Esophagus squamous epithelium (tissue), 5 donors: ENCODE measurements around the gene WDR35. TPM values are rescaled to one million over a fixed set of nuclear protein-coding genes. Genes with fewer than 3 reads are reported as not detected.
A peak's percentile ranks its signal among the peaks of the same experiment; 100 is the strongest.

ENCODE experiments used
- DNase-seq: peaks from one replicate; lab custom pipeline; 2025; lab: John Stamatoyannopoulos, UW
- H3K27ac ChIP-seq, 4 donors: fragments of 200-600 bp; sonication (generic); one replicate each; pipeline ENCODE4 v1.5.1; 2016 to 2019; ENCODE audit warnings: mild to moderate bottlenecking in 1 of 4
- H3K27me3 ChIP-seq, 4 donors: fragments of 200-600 bp; sonication (generic); 1 replicate in 3 of 4; 2 replicates in 1 of 4; pipeline versions ENCODE4 v1.5.1 to v1.6.0; 2017 to 2021; ENCODE audit warnings: antibody characterized with exemption in 1 of 4
- H3K36me3 ChIP-seq, 3 donors: fragments of 200-600 bp; sonication (generic); one replicate each; pipeline ENCODE4 v1.5.1; 2016 to 2019
- H3K4me1 ChIP-seq, 3 donors: fragments of 200-600 bp; sonication (generic); one replicate each; pipeline ENCODE4 v1.5.1; 2017 to 2019
- H3K4me3 ChIP-seq, 4 donors: fragments of 200-600 bp; sonication (generic); 1 replicate in 3 of 4; 2 replicates in 1 of 4; pipeline ENCODE4 v1.5.1; 2016 to 2019; ENCODE audit warnings: mild to moderate bottlenecking in 2 of 4, moderate library complexity in 1 of 4
- H3K9me3 ChIP-seq, 3 donors: fragments of 200-600 bp; sonication (generic); one replicate each; pipeline ENCODE4 v1.5.1; 2016 to 2019
- CTCF ChIP-seq, 6 experiments: fragments of 450-650 bp in 4 of 6; fragments of 200-600 bp in 2 of 6; sonication (generic) in 2 of 6; IDR thresholded peaks; one replicate each; pipeline ENCODE4 v1.5.1; 2016 to 2019; ENCODE audit warnings: antibody characterized with exemption in 6 of 6, mild to moderate bottlenecking in 4 of 6, moderate library complexity in 4 of 6
- POLR2A ChIP-seq, 4 donors: fragments of 450-650 bp; IDR thresholded peaks; one replicate each; pipeline ENCODE4 v1.6.1; 2017; ENCODE audit warnings: antibody characterized with exemption in 4 of 4, mild to moderate bottlenecking in 4 of 4, moderate library complexity in 3 of 4
- WGBS, 2 donors: methylation state at CpG; one replicate each; pipeline ENCODE4 v1.1.5; 2018; 5-methylcytosine and 5-hydroxymethylcytosine counted together
- intact Hi-C: fragments of 100-400 bp; cut with DNase I; formaldehyde crosslinking; loops from one replicate; pipeline ENCODE4 v1.15.0; 2022
- total RNA-seq, 4 donors: library from RNA; depleted of rRNA; stranded (reverse); fragments of >200 nt; gene quantifications; one replicate each; pipeline ENCODE4 v1.1.0, GENCODE V29; 2016
- donor health status: DM: yes; HTN: yes; CAD: no.

WDR35 gene
- total RNA-seq, 4 donors from 2014 or later = 0.83 to 7.2 (median 4.5) TPM

DNA sequence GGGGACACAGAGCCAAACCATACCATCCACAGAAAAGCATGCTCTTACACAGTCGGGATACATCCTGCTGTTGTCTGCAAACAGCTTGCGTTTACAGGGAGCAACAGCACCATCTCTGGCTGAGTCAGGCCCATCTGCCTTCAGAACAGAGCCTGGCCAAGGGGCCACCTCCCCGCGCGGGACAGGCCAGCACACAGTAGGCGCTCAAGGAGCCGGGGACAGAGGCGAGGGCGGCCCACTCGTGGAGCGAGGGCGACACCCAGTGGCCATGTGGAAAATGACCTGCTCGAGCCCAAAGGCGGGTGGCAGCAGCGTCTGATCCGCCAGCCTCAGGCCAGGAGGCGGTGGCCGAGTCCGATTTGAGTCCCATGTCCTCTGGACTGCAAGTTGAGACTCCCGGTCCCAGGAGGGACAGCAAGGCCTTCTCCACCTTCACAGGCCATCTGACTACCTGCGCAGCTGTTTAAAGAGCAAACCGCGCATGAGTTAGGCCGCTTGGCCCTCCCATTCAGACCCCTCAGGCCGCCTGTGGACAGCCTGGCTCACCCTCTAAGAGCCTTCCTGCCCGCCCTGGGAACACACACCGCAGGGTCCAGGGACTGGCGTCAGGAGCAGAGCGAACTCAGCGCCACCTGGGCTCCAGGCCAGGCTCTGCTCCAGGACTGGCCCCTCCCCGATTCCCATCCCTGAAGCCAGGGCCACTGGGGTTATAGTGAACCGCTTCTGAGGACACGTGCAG, 126.4 kb downstream of the WDR35 start:
- Histone ChIP-seq H3K27ac (no peak overlapping the region), H3K9me3 (no peaks in the 10 kb centered on the region), H3K27me3 (peaks cover 0 to 2% (median 0%) of the 10 kb centered on the region in 4 donors), H3K4me1 (peaks cover 4 to 42% (median 13%) of the 10 kb centered on the region in 3 donors), H3K4me3 (peak overlapping the region in 3 of 4 donors; percentile 5 to 45 (median 6)), H3K36me3 (no peaks in the 10 kb centered on the region)
- 18 to 47% methylated on average over 9 to 13 of the region's 33 CpGs for WGBS, 2 donors
- no peak for DNase-seq
- intact Hi-C loops = loop anchor here (5.0 to 10.0 kb wide), 3 partner anchors 499 to 1341 kb away; no protein-coding TSS in a partner anchor
- peak; percentile 85 to 96 (median 90) for TF ChIP-seq CTCF (IDR thresholded peaks at IDR 0.05)
- TF ChIP-seq POLR2A (IDR thresholded peaks at IDR 0.05) = no peak

GRCh38 chr2:19861813-19862212, 128.1 kb downstream of the WDR35 start:
- Histone ChIP-seq H3K4me1 (peaks cover 4 to 38% (median 9%) of the 10 kb centered on the region in 3 donors), H3K36me3 (no peaks in the 10 kb centered on the region), H3K4me3 (no peak overlapping the region), H3K9me3 (no peaks in the 10 kb centered on the region), H3K27me3 (no peaks in the 10 kb centered on the region), H3K27ac (peak overlapping the region in 3 of 4 donors; percentile 7 to 62 (median 30))
- TF ChIP-seq CTCF (IDR thresholded peaks at IDR 0.05) (no peak), POLR2A (IDR thresholded peaks at IDR 0.05) (no peak)
- intact Hi-C loops = loop anchor here (5.0 to 10.0 kb wide), 3 partner anchors 497 to 1340 kb away; no protein-coding TSS in a partner anchor
- WGBS, 2 donors = 9 to 57% methylated on average over 1 of the region's 1 CpG
- DNase-seq = no peak

Other genes starting within 250 kb of the WDR35 start
- gene TTC32, start 88.1 kb downstream of the WDR35 start, total RNA-seq = 10 to 100 TPM in 1 of 4 donors, 1 to 10 TPM in 3; 5.2 to 15.8 (median 7.2) TPM
- gene MATN3, start 22.6 kb upstream of the WDR35 start, total RNA-seq = 1 to 10 TPM in 1 of 4 donors, under 1 TPM in 2, not detected in 1; 0.45 to 1.3 (median 0.92) TPM
- 100 to 1,000 TPM in 2 of 4 donors, 10 to 100 TPM in 2; 71.0 to 144 (median 98.2) TPM for gene LAPTM4A, start 61.5 kb upstream of the WDR35 start, total RNA-seq
- 100 to 1,000 TPM; 355 to 757 (median 496) TPM for gene SDC1, start 235.0 kb upstream of the WDR35 start, total RNA-seq